ENCODE results near the gene TMEM132C. TPM values are rescaled to one million over a fixed set of nuclear protein-coding genes. Genes with fewer than 3 reads are reported as not detected.

The TMEM132C gene
- total RNA-seq, 1 donor from 2014 or later: not detected

DNA sequence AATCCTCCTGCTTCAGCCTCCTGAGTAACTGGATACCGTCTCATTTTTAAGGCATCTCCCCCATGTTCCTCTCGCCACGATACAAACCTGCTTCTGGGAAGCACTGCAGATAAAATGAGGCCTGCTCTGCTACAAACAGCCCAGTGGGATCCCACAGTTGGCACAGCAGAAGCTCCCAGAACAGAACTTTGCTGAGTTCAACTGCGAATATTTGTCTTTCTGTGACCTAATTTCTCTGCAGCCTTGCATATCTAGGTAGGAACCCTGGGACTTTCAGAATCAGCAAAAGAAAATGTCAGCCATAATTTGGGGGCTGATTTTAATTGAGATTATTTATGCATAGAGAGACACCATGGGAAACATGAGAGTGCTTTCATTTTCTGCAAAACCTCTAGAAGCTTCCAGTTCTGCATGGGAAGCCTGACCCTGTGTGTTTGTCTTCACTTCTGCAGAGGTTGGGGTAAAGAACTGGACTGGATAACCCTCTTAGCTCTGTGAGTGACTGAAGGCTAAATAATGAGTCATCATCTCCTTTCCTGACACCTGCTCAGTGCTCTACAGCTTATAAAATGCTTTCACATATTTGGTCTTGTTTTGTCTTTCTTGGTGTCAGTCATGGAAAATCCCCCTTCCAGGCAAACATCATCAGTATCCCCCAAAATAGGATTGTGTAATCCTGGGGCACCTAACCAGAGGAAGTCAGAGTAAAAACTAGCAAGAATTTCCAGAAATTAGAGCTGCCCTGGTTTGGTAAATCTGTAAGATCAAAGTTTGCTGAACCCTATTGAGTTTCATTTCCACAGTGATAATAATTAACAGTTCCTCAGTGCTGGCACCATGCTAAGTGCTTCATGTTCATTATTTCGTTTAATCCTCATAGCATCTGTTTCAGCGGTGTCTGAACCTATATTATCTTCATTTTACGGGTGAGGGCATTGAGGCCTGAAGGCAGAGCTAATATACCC is 371.0 kb downstream of the TMEM132C start:
- Mint-ChIP-seq H3K36me3 (ENCODE audit: low read depth) (no peaks in the 10 kb centered on the region), H3K9me3 (peaks cover 3% of the 10 kb centered on the region), H3K27ac (no peak overlapping the region), H3K4me3 (ENCODE audit: low read depth) (no peak overlapping the region), H3K27me3 (ENCODE audit: low read depth) (no peaks in the 10 kb centered on the region), H3K4me1 (ENCODE audit: low read depth) (no peaks in the 10 kb centered on the region)
- no peak for DNase-seq (ENCODE audit: low spot score)
- intact Hi-C loops (cut with micrococcal nuclease): no loop called here

DNA sequence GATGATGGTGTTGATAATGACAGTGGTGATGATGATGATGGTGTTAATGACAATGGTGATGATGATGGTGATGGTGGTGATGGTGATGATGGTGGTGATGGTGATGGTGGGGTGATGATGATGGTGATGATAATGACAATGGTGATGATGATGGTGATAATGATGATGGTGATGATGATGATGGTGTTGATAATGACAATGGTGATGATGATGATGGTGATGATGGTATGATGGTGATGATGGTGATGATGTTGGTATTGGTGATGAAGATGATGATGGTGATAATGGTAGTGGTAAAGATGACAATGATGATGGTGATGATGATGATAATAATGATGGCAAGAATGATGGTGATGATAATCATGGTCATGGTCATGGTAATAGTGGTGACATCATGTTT is 372.1 kb downstream of the TMEM132C start:
- intact Hi-C loops (cut with micrococcal nuclease): no loop called here
- no peak overlapping the region for H3K4me3 Mint-ChIP-seq (ENCODE audit: low read depth)
- H3K27me3 Mint-ChIP-seq (ENCODE audit: low read depth): no peaks in the 10 kb centered on the region
- DNase-seq (ENCODE audit: low spot score): no peak
- H3K27ac Mint-ChIP-seq: no peak overlapping the region
- peaks cover 3% of the 10 kb centered on the region for H3K9me3 Mint-ChIP-seq
- H3K36me3 Mint-ChIP-seq (ENCODE audit: low read depth): no peaks in the 10 kb centered on the region
- no peaks in the 10 kb centered on the region for H3K4me1 Mint-ChIP-seq (ENCODE audit: low read depth)

DNA sequence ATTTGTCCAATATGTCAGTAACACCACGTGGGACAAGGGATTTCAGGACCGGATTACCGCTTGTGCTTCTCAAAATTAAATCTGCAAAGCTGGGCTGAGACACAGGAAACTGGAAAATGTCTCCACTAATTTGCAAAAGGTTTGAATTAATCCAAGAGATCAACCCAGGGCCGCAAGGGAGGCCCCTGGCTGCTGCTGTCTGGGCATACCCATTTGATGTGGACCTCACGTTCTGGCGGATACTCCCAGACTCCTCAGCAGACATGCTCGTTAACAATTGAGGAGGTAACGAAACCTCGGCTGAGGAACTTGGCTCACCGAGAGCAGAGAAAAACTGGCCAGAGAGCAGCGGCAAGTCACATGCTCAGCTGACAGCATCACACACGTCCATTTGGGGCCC is 376.2 kb downstream of the TMEM132C start:
- intact Hi-C loops (cut with micrococcal nuclease): loop anchor here (5.0 kb wide), 1 partner anchor 1269 kb away; no protein-coding TSS in a partner anchor
- H3K36me3 Mint-ChIP-seq (ENCODE audit: low read depth): no peaks in the 10 kb centered on the region

GRCh38 chr12:128644664-128645296 is 377.8 kb downstream of the TMEM132C start:
- H3K27ac Mint-ChIP-seq: no peak overlapping the region
- no peaks in the 10 kb centered on the region for H3K4me1 Mint-ChIP-seq (ENCODE audit: low read depth)
- DNase-seq (ENCODE audit: low spot score): no peak
- H3K27me3 Mint-ChIP-seq (ENCODE audit: low read depth): no peaks in the 10 kb centered on the region
- peaks cover 26% of the 10 kb centered on the region for H3K9me3 Mint-ChIP-seq
- no peak overlapping the region for H3K4me3 Mint-ChIP-seq (ENCODE audit: low read depth)
- H3K36me3 Mint-ChIP-seq (ENCODE audit: low read depth): no peaks in the 10 kb centered on the region
- intact Hi-C loops (cut with micrococcal nuclease): loop anchor here (5.0 kb wide), 1 partner anchor 1268 kb away; no protein-coding TSS in a partner anchor

More for the DNA sequence above, 376.2 kb downstream of the TMEM132C start:
- peaks cover 23% of the 10 kb centered on the region for H3K9me3 Mint-ChIP-seq
- no peak overlapping the region for H3K27ac Mint-ChIP-seq
- no peak overlapping the region for H3K4me3 Mint-ChIP-seq (ENCODE audit: low read depth)
- no peaks in the 10 kb centered on the region for H3K4me1 Mint-ChIP-seq (ENCODE audit: low read depth)
- DNase-seq (ENCODE audit: low spot score): no peak
- H3K27me3 Mint-ChIP-seq (ENCODE audit: low read depth): no peaks in the 10 kb centered on the region

- no peak overlapping the region for H3K4me3 Mint-ChIP-seq (ENCODE audit: low read depth)
Observed at GRCh38 chr12:128649902-128650301, 382.9 kb downstream of the TMEM132C start.

DNA sequence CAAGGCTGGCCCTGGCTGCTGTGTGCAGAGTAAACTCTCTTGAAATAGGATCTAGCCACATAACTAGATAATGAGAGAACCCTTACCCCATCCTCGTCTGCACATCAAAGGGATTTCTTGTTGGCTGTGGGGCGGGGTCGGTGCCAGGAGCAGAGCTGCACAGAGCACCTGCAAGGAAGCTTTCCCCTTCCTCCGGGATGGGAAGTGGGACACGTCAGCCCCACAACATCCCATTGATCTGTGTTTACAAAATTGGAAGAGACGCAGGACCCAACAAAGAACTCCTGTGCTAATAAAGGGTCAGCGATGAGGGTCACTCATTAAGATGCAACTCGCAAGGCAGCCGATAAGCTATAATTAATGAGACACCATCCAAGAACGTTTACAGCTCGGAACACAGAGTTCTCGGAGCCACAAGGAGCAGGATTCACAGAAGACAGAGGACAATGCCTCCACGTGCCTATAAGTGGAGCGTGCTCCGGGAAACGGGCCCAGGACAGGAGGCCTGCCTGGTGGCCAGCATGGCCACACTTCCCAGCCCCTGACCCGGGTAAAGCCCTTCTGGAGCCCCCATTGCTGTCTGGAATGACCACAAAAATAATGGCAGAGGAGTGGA is 385.3 kb downstream of the TMEM132C start:
- Mint-ChIP-seq H3K27ac (no peak overlapping the region), H3K36me3 (ENCODE audit: low read depth) (no peaks in the 10 kb centered on the region), H3K4me1 (ENCODE audit: low read depth) (no peaks in the 10 kb centered on the region), H3K4me3 (ENCODE audit: low read depth) (no peak overlapping the region), H3K27me3 (ENCODE audit: low read depth) (no peaks in the 10 kb centered on the region), H3K9me3 (peaks cover 10% of the 10 kb centered on the region)
- intact Hi-C loops (cut with micrococcal nuclease): loop anchor here (5.0 kb wide), 1 partner anchor 1320 kb away; no protein-coding TSS in a partner anchor
- DNase-seq (ENCODE audit: low spot score): no peak

More at GRCh38 chr12:128649902-128650301, 382.9 kb downstream of the TMEM132C start:
- Mint-ChIP-seq H3K27me3 (ENCODE audit: low read depth) (no peaks in the 10 kb centered on the region), H3K4me1 (ENCODE audit: low read depth) (no peaks in the 10 kb centered on the region), H3K36me3 (ENCODE audit: low read depth) (no peaks in the 10 kb centered on the region), H3K9me3 (peaks cover 26% of the 10 kb centered on the region), H3K27ac (no peak overlapping the region)
- intact Hi-C loops (cut with micrococcal nuclease): loop anchor here (5.0 kb wide), 1 partner anchor 1322 kb away; no protein-coding TSS in a partner anchor
- no peak for DNase-seq (ENCODE audit: low spot score)

- no peak for DNase-seq (ENCODE audit: low spot score)
- Mint-ChIP-seq H3K27ac (no peak overlapping the region), H3K9me3 (peaks cover 8% of the 10 kb centered on the region), H3K4me1 (ENCODE audit: low read depth) (no peaks in the 10 kb centered on the region), H3K36me3 (ENCODE audit: low read depth) (no peaks in the 10 kb centered on the region), H3K27me3 (ENCODE audit: low read depth) (no peaks in the 10 kb centered on the region), H3K4me3 (ENCODE audit: low read depth) (no peak overlapping the region)
- intact Hi-C loops (cut with micrococcal nuclease): loop anchor here (5.0 kb wide), 1 partner anchor 1318 kb away; no protein-coding TSS in a partner anchor
Observed at GRCh38 chr12:128654468-128654867, 387.5 kb downstream of the TMEM132C start.

DNA sequence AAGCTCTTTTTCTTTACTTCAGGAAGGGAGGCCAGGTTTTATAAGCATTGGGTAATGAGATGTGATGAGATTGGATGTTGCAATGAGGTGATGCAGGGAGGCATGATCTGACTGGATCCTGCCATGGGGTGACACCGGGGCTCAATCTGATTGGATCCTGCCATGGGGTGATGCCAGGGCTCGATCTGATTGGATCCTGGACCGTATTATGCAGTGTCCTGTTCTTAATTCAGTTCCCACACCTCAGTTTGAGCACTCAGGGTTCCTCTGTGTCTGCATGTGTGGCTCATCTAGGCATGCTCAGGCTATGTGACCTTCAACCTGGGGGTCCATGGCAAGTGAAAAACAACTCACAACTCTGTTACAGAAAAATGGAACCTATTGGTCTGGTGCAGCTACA is 390.4 kb downstream of the TMEM132C start:
- intact Hi-C loops (cut with micrococcal nuclease): no loop called here
- H3K4me1 Mint-ChIP-seq (ENCODE audit: low read depth): no peaks in the 10 kb centered on the region
- H3K36me3 Mint-ChIP-seq (ENCODE audit: low read depth): no peaks in the 10 kb centered on the region
- no peak overlapping the region for H3K27ac Mint-ChIP-seq
- DNase-seq (ENCODE audit: low spot score): no peak
- peaks cover 10% of the 10 kb centered on the region for H3K9me3 Mint-ChIP-seq
- H3K27me3 Mint-ChIP-seq (ENCODE audit: low read depth): no peaks in the 10 kb centered on the region
- no peak overlapping the region for H3K4me3 Mint-ChIP-seq (ENCODE audit: low read depth)

DNA sequence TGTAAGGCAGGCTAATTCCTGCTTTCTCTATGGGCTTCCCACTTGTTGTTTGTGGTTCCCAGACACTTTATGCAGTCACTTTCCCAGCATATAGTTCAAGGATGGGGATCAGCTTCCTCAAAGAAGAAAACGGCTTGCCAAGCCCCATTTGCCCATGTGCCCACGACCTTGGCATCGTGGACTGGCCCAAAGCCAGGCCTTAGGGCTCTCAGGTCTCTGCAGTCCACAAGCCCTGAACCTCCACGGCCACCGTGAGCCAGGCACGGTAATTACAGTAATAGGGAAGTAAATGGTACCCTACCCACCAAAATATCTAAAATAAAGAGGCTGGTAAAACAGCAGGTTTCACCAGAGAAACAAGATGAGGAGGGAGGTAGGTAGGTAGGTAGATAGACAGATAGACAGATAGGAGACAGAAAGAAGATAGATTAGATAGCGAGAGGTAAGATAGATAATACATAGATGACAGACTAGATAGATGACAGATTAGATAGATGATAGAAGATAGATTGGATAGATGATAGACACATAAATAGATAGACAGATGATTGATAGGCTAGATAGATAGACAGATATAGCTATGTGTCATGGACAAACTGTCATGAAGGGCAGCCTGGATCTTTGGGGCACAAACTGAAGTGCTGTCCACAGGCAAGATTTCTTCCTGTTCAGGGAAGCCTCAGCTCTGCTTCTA is 393.7 kb downstream of the TMEM132C start:
- no peak overlapping the region for H3K4me3 Mint-ChIP-seq (ENCODE audit: low read depth)
- no peak for DNase-seq (ENCODE audit: low spot score)
- H3K27ac Mint-ChIP-seq: no peak overlapping the region
- H3K4me1 Mint-ChIP-seq (ENCODE audit: low read depth): no peaks in the 10 kb centered on the region
- H3K36me3 Mint-ChIP-seq (ENCODE audit: low read depth): no peaks in the 10 kb centered on the region
- H3K27me3 Mint-ChIP-seq (ENCODE audit: low read depth): no peaks in the 10 kb centered on the region
- intact Hi-C loops (cut with micrococcal nuclease): no loop called here
- H3K9me3 Mint-ChIP-seq: peaks cover 14% of the 10 kb centered on the region

DNA sequence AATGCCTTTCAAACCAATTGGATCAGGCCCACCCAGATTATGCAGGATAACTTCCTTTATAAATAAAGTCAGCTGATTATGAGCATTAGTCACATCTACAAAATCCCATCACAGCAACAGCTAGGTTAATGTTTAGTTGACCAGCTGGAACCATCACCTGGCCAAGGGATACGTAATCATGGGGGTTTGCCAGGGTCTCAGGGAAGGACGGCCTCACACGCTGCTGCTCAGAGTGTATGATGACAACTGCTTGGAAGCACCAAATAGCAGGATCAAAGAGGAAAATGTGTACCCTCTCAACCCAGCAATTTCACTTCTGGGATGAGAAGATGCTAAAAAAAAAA is 394.2 kb downstream of the TMEM132C start:
- no peak for DNase-seq (ENCODE audit: low spot score)
- Mint-ChIP-seq H3K9me3 (peaks cover 14% of the 10 kb centered on the region), H3K4me1 (ENCODE audit: low read depth) (no peaks in the 10 kb centered on the region), H3K36me3 (ENCODE audit: low read depth) (no peaks in the 10 kb centered on the region), H3K4me3 (ENCODE audit: low read depth) (no peak overlapping the region), H3K27ac (no peak overlapping the region), H3K27me3 (ENCODE audit: low read depth) (no peaks in the 10 kb centered on the region)
- intact Hi-C loops (cut with micrococcal nuclease): no loop called here

DNA sequence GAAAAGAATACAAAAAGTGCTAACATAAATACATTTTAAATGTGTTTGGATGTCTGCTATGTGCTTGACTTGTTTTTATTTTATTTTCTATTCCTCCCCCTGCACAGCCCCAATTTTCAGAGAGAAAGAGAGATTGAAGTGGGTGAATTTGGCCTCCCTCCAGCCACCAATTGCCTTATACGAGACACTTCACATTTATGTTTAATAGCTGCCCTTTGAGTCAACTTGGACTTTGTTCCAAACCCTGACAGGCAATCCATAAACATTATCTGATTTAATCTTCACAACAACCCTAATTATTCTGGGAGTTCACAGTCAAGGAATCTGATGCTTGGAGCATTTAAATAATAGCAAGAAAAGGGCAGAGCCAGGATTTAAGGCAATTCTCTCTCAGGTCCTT is 395.1 kb downstream of the TMEM132C start:
- no peak overlapping the region for H3K27ac Mint-ChIP-seq
- H3K4me1 Mint-ChIP-seq (ENCODE audit: low read depth): no peaks in the 10 kb centered on the region
- H3K4me3 Mint-ChIP-seq (ENCODE audit: low read depth): no peak overlapping the region
- DNase-seq (ENCODE audit: low spot score): no peak
- peaks cover 14% of the 10 kb centered on the region for H3K9me3 Mint-ChIP-seq
- intact Hi-C loops (cut with micrococcal nuclease): no loop called here
- H3K36me3 Mint-ChIP-seq (ENCODE audit: low read depth): no peaks in the 10 kb centered on the region
- H3K27me3 Mint-ChIP-seq (ENCODE audit: low read depth): no peaks in the 10 kb centered on the region

DNA sequence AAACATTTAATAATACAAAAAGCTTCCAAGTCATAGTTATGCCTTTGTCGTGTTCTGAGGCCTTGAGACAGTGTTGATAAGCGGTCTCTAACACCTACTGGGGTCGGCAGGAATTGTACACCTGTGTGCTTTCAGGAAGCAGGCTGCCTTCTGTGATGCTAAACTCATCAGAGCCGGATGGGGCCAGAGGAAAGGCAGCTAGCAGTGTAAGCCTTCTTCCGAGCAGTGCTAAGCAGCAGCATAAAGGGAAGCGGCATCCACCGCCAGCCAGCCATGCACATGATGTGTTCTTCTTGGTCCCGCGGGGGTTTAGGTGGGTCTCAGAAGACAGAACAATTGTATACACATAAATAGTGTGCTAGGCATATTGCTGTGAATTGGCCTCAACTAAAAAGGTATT is 397.5 kb downstream of the TMEM132C start:
- H3K4me3 Mint-ChIP-seq (ENCODE audit: low read depth): no peak overlapping the region
- no peaks in the 10 kb centered on the region for H3K4me1 Mint-ChIP-seq (ENCODE audit: low read depth)
- peaks cover 6% of the 10 kb centered on the region for H3K9me3 Mint-ChIP-seq
- H3K27ac Mint-ChIP-seq: no peak overlapping the region
- DNase-seq (ENCODE audit: low spot score): no peak
- H3K36me3 Mint-ChIP-seq (ENCODE audit: low read depth): no peaks in the 10 kb centered on the region
- no peaks in the 10 kb centered on the region for H3K27me3 Mint-ChIP-seq (ENCODE audit: low read depth)
- intact Hi-C loops (cut with micrococcal nuclease): no loop called here

Data from activated T-helper 2 cell treated with anti-CD3 and anti-CD28 coated beads, Interferon-gamma antibody, Interleukin-2, Interleukin-4, amounts not matched to agents 10 μg/mL and 5 μg/mL and 100 μg/mL, durations not matched to agents 14 hours and 24 hours and 36 hours (primary cell).